PC-3 (cell line): ENCODE results near the gene ERAP2. TPM values are rescaled to one million over a fixed set of nuclear protein-coding genes. Genes with fewer than 3 reads are reported as not detected.

Experiments used
- ATAC-seq: fragments of 200-7000 bp; cut with Tn5 transposase; 2 replicates; pipeline ENCODE4 v1.9.1; 2020; ENCODE audit warnings: mild to moderate bottlenecking, moderate library complexity
- BruUV-seq: library from RNA; stranded (reverse); fragments of 400-500 nt; replicated peaks from 2 replicates; lab custom pipeline; 2021; lab: Mats Ljungman, UMichigan
- CTCF ChIA-PET: fragments of 300-600 bp; sonication (Branson Sonifier 250); formaldehyde crosslinking; loops from one replicate; lab custom pipeline; 2022; ENCODE audit warnings: antibody characterized with exemption; lab: Charles Lee
- POLR2A ChIA-PET: fragments of 300-600 bp; sonication (Branson Sonifier 250); formaldehyde crosslinking; loops from one replicate; lab custom pipeline; 2022; ENCODE audit warnings: antibody characterized with exemption; ENCODE audit not compliant: unreplicated experiment; lab: Charles Lee
- DNase-seq: peaks from one replicate; pipeline ENCODE4 v3.0.0-alpha.2; 2015
- H2AFZ ChIP-seq: fragments of 300-600 bp; sonication (generic); 2 replicates; pipeline ENCODE4 v1.6.0; 2016; ENCODE audit warnings: antibody characterized with exemption, low read length
- H3F3A ChIP-seq: fragments of 300-600 bp; sonication (generic); one replicate; pipeline ENCODE4 v1.6.0; 2017; ENCODE audit warnings: antibody characterized with exemption, low read length, control low read depth, mild to moderate bottlenecking; ENCODE audit not compliant: unreplicated experiment
- H3K27ac ChIP-seq: fragments of 300-600 bp; sonication (generic); 2 replicates; pipeline ENCODE4 v1.5.1; 2016; ENCODE audit warnings: mild to moderate bottlenecking, low read length
- H3K27me3 ChIP-seq: fragments of 300-600 bp; sonication (generic); 2 replicates; pipeline ENCODE4 v1.6.1; 2016; ENCODE audit warnings: low read length, mixed read lengths
- H3K36me3 ChIP-seq: fragments of 300-600 bp; sonication (generic); 2 replicates; pipeline ENCODE4 v1.6.1; 2016; ENCODE audit warnings: low read depth, mixed run types, low read length, mixed read lengths
- H3K4me1 ChIP-seq: fragments of 300-600 bp; sonication (generic); 2 replicates; pipeline ENCODE4 v1.5.1; 2016; ENCODE audit warnings: low read length; ENCODE audit not compliant: insufficient read depth
- H3K4me2 ChIP-seq: fragments of 300-600 bp; sonication (generic); 2 replicates; pipeline ENCODE4 v1.6.0; 2016; ENCODE audit warnings: low read length
- H3K4me3 ChIP-seq: fragments of 300-600 bp; sonication (generic); 2 replicates; pipeline ENCODE4 v1.5.1; 2016; ENCODE audit warnings: mild to moderate bottlenecking, low read length, mixed read lengths
- H3K79me2 ChIP-seq: fragments of 300-600 bp; sonication (generic); 2 replicates; pipeline ENCODE4 v1.6.1; 2017; ENCODE audit warnings: low read length, mixed read lengths
- H3K9ac ChIP-seq: fragments of 300-600 bp; sonication (generic); 2 replicates; pipeline ENCODE4 v1.6.0; 2016; ENCODE audit warnings: mild to moderate bottlenecking, low read length
- H3K9me2 ChIP-seq: fragments of 300-600 bp; sonication (generic); replicated peaks from 2 replicates; pipeline ENCODE4 v1.6.1; 2016; ENCODE audit warnings: mixed run types, low read length, mixed read lengths
- H3K9me3 ChIP-seq: fragments of 300-600 bp; sonication (generic); 2 replicates; pipeline ENCODE4 v1.6.1; 2016; ENCODE audit warnings: low read length, mixed read lengths
- H4K20me1 ChIP-seq: fragments of 300-600 bp; sonication (generic); 2 replicates; pipeline ENCODE4 v1.6.1; 2016; ENCODE audit warnings: low read length, mixed read lengths
- CTCF ChIP-seq: fragments of 300-600 bp; sonication (generic); conservative IDR thresholded peaks from 2 replicates; pipeline ENCODE4 v1.5.1; 2017; ENCODE audit warnings: antibody characterized with exemption, low read depth, mild to moderate bottlenecking, low read length
- EZH2 ChIP-seq: fragments of 300-600 bp; sonication (generic); IDR thresholded peaks from one replicate; pipeline ENCODE4 v1.6.1; 2017; ENCODE audit warnings: antibody characterized with exemption, mild to moderate bottlenecking, low read length; ENCODE audit not compliant: unreplicated experiment
- EZH2phosphoT487 ChIP-seq: fragments of 300-600 bp; sonication (generic); IDR thresholded peaks from 2 replicates; pipeline ENCODE4 v1.6.1; 2018; ENCODE audit warnings: mild to moderate bottlenecking, antibody characterized with exemption, low read length, borderline replicate concordance
- intact Hi-C: fragments of 100-400 bp; cut with micrococcal nuclease; formaldehyde crosslinking; loops from 2 replicates; pipeline ENCODE4 v1.9.0; 2023
- total RNA-seq: library from RNA; depleted of rRNA; stranded (reverse); fragments of >200 nt; gene quantifications from 2 replicates; pipeline ENCODE4 v1.2.3, GENCODE V29; 2014

Gene ERAP2
- total RNA-seq, 1 experiment from 2014 or later, result 9.6 TPM

GRCh38 chr5:96834016-96834415 is 42.3 kb upstream of the ERAP2 start:
- Histone ChIP-seq H3K27ac (no peak overlapping the region), H3F3A (no peaks in the 10 kb centered on the region), H4K20me1 (no peaks in the 10 kb centered on the region), H3K4me2 (no peak overlapping the region), H3K36me3 (no peaks in the 10 kb centered on the region), H3K9ac (no peak overlapping the region), H3K9me2 (no peaks in the 10 kb centered on the region), H3K79me2 (no peaks in the 10 kb centered on the region), H3K4me3 (no peak overlapping the region), H3K27me3 (no peaks in the 10 kb centered on the region), H3K4me1 (no peaks in the 10 kb centered on the region), H3K9me3 (no peaks in the 10 kb centered on the region), H2AFZ (no peak overlapping the region)
- CTCF ChIA-PET, result no interaction called here
- intact Hi-C loops, result no loop called here
- ATAC-seq (no peak), DNase-seq (no peak)
- POLR2A ChIA-PET, result no interaction called here
- no TSS peak for BruUV-seq
- TF ChIP-seq CTCF, result no peak
- TF ChIP-seq EZH2, result no peak
- no peak for TF ChIP-seq EZH2phosphoT487

GRCh38 chr5:96835791-96836191 is 40.5 kb upstream of the ERAP2 start:
- no TSS peak for BruUV-seq
- Histone ChIP-seq H3K36me3 (no peaks in the 10 kb centered on the region), H3K4me1 (no peaks in the 10 kb centered on the region), H3K4me3 (no peak overlapping the region), H2AFZ (no peak overlapping the region), H3K4me2 (no peak overlapping the region), H3K27me3 (no peaks in the 10 kb centered on the region), H3K9ac (no peak overlapping the region), H3K27ac (no peak overlapping the region), H3K9me2 (no peaks in the 10 kb centered on the region), H4K20me1 (no peaks in the 10 kb centered on the region), H3F3A (no peaks in the 10 kb centered on the region), H3K79me2 (no peaks in the 10 kb centered on the region), H3K9me3 (no peaks in the 10 kb centered on the region)
- ATAC-seq (no peak), DNase-seq (peak; percentile 20)
- TF ChIP-seq EZH2phosphoT487 (no peak), EZH2 (no peak), CTCF (no peak)
- CTCF ChIA-PET, result no interaction called here
- POLR2A ChIA-PET, result no interaction called here
- intact Hi-C loops, result no loop called here

DNA sequence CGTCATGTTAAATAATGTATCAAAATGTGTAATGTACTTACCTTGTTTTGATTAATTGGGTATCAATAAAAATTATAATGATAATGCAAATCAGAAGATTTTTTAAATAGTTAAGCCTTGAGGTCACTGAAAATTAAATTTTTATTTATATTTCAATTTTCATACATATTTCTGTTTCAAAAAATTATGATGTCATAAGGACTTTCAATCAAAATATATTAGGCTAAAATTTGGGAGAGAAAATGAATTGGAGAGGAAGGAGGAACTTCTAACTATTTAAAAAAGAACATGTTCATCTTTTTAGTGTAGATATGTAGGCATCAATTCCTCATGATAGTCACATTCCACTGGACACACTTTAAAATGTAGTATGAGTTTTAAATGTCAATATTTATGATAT is 39.5 kb upstream of the ERAP2 start:
- no peak overlapping the region for H3K4me2 ChIP-seq
- H3F3A ChIP-seq, result no peaks in the 10 kb centered on the region
- H2AFZ ChIP-seq, result no peak overlapping the region
- BruUV-seq, result no TSS peak
- H4K20me1 ChIP-seq, result no peaks in the 10 kb centered on the region
- H3K36me3 ChIP-seq, result no peaks in the 10 kb centered on the region
- DNase-seq (no peak), ATAC-seq (no peak)
- intact Hi-C loops, result no loop called here
- H3K79me2 ChIP-seq, result no peaks in the 10 kb centered on the region
- no peaks in the 10 kb centered on the region for H3K9me2 ChIP-seq
- H3K4me3 ChIP-seq, result no peak overlapping the region
- ChIA-PET CTCF (no interaction called here), POLR2A (no interaction called here)
- H3K9me3 ChIP-seq, result no peaks in the 10 kb centered on the region
- no peaks in the 10 kb centered on the region for H3K27me3 ChIP-seq
- H3K27ac ChIP-seq, result no peak overlapping the region
- no peaks in the 10 kb centered on the region for H3K4me1 ChIP-seq
- TF ChIP-seq CTCF, result no peak
- no peak for TF ChIP-seq EZH2
- TF ChIP-seq EZH2phosphoT487, result no peak
- H3K9ac ChIP-seq, result no peak overlapping the region
